Fibroblast of villous mesenchyme (primary cell): ENCODE measurements around the gene CCDC87. TPM values are rescaled to one million over a fixed set of nuclear protein-coding genes. Genes with fewer than 3 reads are reported as not detected.

Experiments used
- DNase-seq: peaks from one replicate; pipeline ENCODE4 v3.0.0-alpha.2; 2010; ENCODE audit warnings: low read depth
- H3K4me3 ChIP-seq: 2 replicates; pipeline ENCODE4 v1.5.1; 2011; ENCODE audit warnings: low read depth, mild to moderate bottlenecking, low read length
- total RNA-seq: library from RNA; depleted of rRNA; stranded (reverse); fragments of >200 nt; gene quantifications from 2 replicates; pipeline ENCODE4 v1.2.3, GENCODE V29; 2012
- TF ChIP-seq, protein P1 (sequence below): IDR thresholded peaks from 2 replicates; pipeline ENCODE4 v1.5.1; 2012; ENCODE audit warnings: low read depth, mild to moderate bottlenecking, low read length; ENCODE audit not compliant: insufficient read depth

CCDC87 gene
- total RNA-seq, 1 donor: 0.43 TPM

DNA sequence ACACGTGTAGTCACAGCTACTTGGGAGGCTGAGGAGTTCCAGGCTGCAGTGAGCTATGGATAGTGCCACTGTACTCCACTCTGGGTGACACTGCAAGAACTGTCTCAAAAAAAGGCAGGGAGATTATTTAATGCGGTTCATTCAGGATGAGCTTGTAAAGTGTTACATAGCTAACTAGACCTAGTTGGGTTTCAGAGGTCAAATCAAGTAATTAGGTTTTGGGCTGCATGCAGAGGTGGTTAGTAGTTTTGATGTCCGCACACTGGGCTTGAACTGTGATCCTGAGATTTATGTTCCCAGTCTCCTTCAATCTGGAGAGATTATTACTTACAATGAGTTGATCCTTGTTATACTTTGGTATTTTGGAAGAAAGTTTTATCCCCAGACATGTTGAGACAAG, 43.5 kb upstream of the CCDC87 start:
- TF ChIP-seq, protein P1, sequence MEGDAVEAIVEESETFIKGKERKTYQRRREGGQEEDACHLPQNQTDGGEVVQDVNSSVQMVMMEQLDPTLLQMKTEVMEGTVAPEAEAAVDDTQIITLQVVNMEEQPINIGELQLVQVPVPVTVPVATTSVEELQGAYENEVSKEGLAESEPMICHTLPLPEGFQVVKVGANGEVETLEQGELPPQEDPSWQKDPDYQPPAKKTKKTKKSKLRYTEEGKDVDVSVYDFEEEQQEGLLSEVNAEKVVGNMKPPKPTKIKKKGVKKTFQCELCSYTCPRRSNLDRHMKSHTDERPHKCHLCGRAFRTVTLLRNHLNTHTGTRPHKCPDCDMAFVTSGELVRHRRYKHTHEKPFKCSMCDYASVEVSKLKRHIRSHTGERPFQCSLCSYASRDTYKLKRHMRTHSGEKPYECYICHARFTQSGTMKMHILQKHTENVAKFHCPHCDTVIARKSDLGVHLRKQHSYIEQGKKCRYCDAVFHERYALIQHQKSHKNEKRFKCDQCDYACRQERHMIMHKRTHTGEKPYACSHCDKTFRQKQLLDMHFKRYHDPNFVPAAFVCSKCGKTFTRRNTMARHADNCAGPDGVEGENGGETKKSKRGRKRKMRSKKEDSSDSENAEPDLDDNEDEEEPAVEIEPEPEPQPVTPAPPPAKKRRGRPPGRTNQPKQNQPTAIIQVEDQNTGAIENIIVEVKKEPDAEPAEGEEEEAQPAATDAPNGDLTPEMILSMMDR: no peak
- DNase-seq: no peak
- no peak overlapping the region for H3K4me3 ChIP-seq

DNA sequence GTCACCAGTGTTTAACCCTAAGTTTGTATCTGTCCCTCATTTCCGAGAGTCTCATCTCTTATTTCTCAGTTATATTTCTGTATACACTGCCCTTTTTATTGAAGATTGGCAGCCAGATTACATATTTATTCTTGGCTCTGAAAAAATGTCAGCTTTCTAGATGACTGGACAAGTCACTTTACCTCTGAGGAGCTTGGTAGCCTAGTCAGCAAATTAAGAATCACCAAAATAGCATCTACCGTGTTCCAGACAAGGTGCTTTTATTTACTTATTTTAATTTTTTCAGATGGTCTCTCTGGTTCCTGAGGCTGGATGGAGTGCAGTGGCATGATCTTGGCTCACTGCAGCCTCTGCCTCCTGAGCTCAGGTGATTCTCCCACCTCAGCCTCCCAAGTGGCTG, 40.1 kb upstream of the CCDC87 start:
- DNase-seq: no peak
- H3K4me3 ChIP-seq: no peak overlapping the region
- TF ChIP-seq, protein P1: no peak

DNA sequence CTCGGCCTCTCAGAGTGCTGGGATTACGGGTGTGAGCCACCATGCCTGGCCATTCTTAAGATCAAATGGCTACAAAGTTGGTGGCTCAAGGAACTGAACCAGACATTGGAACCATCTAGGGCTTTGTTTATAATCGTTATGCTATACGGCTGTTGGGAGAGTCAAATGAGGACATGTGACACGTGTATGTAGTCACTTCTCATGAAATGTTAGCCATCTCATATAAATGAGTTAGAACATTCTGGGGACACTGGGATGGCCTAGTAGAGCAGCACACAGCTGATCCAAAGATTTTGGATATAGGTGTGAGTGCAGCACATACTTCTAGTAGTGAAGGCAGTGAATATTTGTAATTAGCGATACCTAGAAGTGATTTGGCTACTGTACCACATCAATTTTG, 39.0 kb upstream of the CCDC87 start:
- TF ChIP-seq, protein P1: no peak
- H3K4me3 ChIP-seq: no peak overlapping the region
- DNase-seq: no peak

DNA sequence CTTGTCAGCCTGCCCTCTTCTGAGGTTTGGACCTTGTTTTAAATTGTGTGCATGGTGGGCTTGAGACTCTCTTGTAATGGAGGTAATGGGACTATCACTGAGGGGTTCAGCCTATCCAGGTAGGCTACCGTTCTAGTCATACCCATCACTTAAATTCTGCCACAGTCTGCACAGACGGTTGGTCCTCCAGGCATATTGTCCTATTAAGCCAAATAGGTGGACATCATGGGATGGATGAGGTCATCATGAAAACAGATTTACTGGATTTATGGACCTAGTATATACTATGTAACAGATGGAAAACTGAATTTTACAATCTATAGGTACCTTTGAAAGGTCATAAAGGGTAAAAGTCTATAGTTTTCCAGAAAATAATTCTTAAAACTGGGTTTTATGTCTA, 36.5 kb upstream of the CCDC87 start:
- H3K4me3 ChIP-seq: no peak overlapping the region
- DNase-seq: no peak
- TF ChIP-seq, protein P1: no peak

DNA sequence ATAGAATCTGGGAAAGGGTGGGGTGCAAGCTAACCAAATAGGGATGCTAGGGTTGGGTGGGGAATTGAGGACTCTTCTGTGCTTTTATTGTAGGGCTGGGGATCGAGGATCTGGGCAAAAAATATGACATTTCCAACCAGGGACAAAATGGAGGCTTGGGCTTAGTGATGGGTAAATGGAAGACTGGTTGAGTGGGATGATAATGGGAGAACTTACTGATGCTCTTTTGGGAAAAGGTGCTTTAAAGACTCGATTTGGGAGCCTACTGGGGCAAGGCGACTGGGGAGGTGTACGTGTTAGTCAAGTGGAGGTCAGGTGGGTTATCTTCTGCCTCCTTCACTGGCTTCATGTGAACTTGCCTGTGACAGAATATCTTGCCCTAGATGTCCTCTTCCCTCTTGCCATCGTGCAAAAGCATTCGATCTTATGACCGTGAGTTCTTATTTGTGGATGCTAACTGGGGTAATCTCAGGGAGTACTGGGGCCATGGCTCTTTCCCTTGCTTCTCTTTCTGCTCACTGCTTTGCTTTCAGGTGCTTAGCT, 35.3 kb upstream of the CCDC87 start:
- TF ChIP-seq, protein P1: no peak
- H3K4me3 ChIP-seq: no peak overlapping the region
- no peak for DNase-seq

DNA sequence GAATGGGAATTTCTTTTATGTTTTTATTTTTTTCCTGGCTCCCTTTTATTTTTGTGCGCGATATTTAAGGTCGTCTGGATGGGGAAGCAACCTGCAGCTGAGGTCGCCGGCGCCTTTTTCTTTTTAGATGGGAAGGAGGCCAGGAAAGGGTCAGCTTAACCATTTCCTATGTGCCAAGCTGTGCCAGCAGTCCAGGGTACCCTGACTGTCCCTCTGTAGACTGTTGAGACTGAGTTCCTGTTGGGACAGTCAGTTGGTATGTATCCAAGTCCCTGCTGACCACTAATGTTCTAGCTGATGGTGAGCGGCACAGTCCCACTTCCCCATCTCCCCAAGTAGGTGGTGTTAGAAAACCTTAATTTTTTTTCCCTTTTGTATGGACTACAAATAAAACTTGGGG, 34.1 kb upstream of the CCDC87 start:
- TF ChIP-seq, protein P1: no peak
- DNase-seq: no peak
- H3K4me3 ChIP-seq: no peak overlapping the region

DNA sequence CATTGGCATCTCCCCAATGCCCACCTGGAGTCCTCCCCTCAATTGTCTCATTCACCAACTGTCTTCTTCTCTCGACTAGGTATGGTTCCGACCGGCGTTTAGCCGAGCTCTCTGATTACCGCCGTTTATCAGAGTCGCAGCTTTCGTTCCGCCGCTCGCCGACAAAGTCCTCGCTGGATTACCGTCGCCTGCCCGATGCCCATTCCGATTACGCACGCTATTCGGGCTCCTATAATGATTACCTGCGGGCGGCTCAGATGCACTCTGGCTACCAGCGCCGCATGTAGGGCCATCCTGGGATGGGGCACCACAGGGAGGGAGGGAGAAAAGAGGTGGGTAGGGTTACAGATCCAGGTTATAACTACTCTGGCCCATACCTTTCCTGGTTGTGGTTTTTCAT, 33.5 kb upstream of the CCDC87 start:
- no peak overlapping the region for H3K4me3 ChIP-seq
- DNase-seq: no peak
- TF ChIP-seq, protein P1: no peak
